Liver (tissue), 9 donors: ENCODE measurements around the gene FAM117A. TPM values are rescaled to one million over a fixed set of nuclear protein-coding genes. Genes with fewer than 3 reads are reported as not detected.

Experiments
- DNase-seq: peaks from one replicate; pipeline ENCODE4 v3.0.0-alpha.2; 2017; ENCODE audit warnings: low spot score
- H3K27ac ChIP-seq, 2 donors: one replicate each; pipeline ENCODE4 v1.7.0; 2013; ENCODE audit warnings: inconsistent platforms in 2 of 2, low read length in 2 of 2, control low read depth in 1 of 2, low read depth in 1 of 2, mild to moderate bottlenecking in 1 of 2
- H3K27me3 ChIP-seq, 4 donors: one replicate each; pipeline versions ENCODE4 v1.6.1 to v1.7.0; 2013; ENCODE audit warnings: low read length in 3 of 4, inconsistent platforms in 1 of 4, mild to moderate bottlenecking in 1 of 4, moderate library complexity in 1 of 4; ENCODE audit not compliant: control insufficient read depth in 4 of 4, insufficient read depth in 4 of 4
- H3K36me3 ChIP-seq, 4 donors: one replicate each; pipeline versions ENCODE4 v1.6.1 to v1.7.0; 2013; ENCODE audit warnings: low read length in 3 of 4, mild to moderate bottlenecking in 3 of 4, low read depth in 1 of 4, moderate library complexity in 1 of 4; ENCODE audit not compliant: control insufficient read depth in 4 of 4, insufficient read depth in 3 of 4
- H3K4me1 ChIP-seq, 4 donors: one replicate each; pipeline versions ENCODE4 v1.6.1 to v1.7.0; 2013; ENCODE audit warnings: low read length in 3 of 4, mild to moderate bottlenecking in 3 of 4, moderate library complexity in 1 of 4; ENCODE audit not compliant: control insufficient read depth in 4 of 4, insufficient read depth in 4 of 4
- H3K4me3 ChIP-seq, 3 donors: one replicate each; pipeline versions ENCODE4 v1.6.1 to v1.7.0; 2013; ENCODE audit warnings: low read length in 3 of 3, control low read depth in 1 of 3, low read depth in 1 of 3, mild to moderate bottlenecking in 1 of 3
- H3K9ac ChIP-seq, 2 donors: one replicate each; pipeline ENCODE4 v1.7.0; 2013; ENCODE audit warnings: low read length in 2 of 2, mild to moderate bottlenecking in 2 of 2, moderate library complexity in 2 of 2, control low read depth in 1 of 2, low read depth in 1 of 2
- H3K9me3 ChIP-seq, 4 donors: one replicate each; pipeline versions ENCODE4 v1.6.1 to v1.7.0; 2013; ENCODE audit warnings: low read length in 3 of 4; ENCODE audit not compliant: control insufficient read depth in 4 of 4
- ATF3 ChIP-seq: IDR thresholded peaks from 2 replicates; pipeline ENCODE4 v1.6.1; 2016; ENCODE audit warnings: antibody characterized with exemption
- CTCF ChIP-seq: fragments of 150-350 bp; IDR thresholded peaks from 2 replicates; pipeline ENCODE4 v1.5.1; 2017; ENCODE audit warnings: improper control_type of control experiment, low read depth, low read length; ENCODE audit not compliant: missing input control
- EGR1 ChIP-seq, 2 donors: IDR thresholded peaks; 2 replicates each; pipeline ENCODE4 v1.6.1; 2016 to 2018; ENCODE audit warnings: antibody characterized with exemption in 2 of 2, low read depth in 2 of 2
- FOXA1 ChIP-seq: IDR thresholded peaks from 2 replicates; pipeline ENCODE4 v1.6.1; 2016; ENCODE audit warnings: antibody characterized with exemption
- FOXA2 ChIP-seq: IDR thresholded peaks from 2 replicates; pipeline ENCODE4 v1.6.1; 2016; ENCODE audit warnings: antibody characterized with exemption
- GABPA ChIP-seq, 2 donors: IDR thresholded peaks in 1 of 2; conservative IDR thresholded peaks in 1 of 2; 2 replicates each; pipeline ENCODE4 v1.6.1; 2016; ENCODE audit warnings: antibody characterized with exemption in 2 of 2, mild to moderate bottlenecking in 1 of 2, moderate library complexity in 1 of 2
- HNF4A ChIP-seq, 2 donors: conservative IDR thresholded peaks; 2 replicates each; pipeline ENCODE4 v1.6.1; 2016; ENCODE audit warnings: antibody characterized with exemption in 2 of 2, mild to moderate bottlenecking in 2 of 2
- HNF4G ChIP-seq: IDR thresholded peaks from 2 replicates; pipeline ENCODE4 v1.6.1; 2016; ENCODE audit warnings: antibody characterized with exemption
- RAD21 ChIP-seq, 2 donors: IDR thresholded peaks; 2 replicates each; pipeline ENCODE4 v1.6.1; 2016; ENCODE audit warnings: antibody characterized with exemption in 2 of 2, mild to moderate bottlenecking in 2 of 2
- REST ChIP-seq: IDR thresholded peaks from 2 replicates; pipeline ENCODE4 v1.6.1; 2016; ENCODE audit warnings: antibody characterized with exemption, mild to moderate bottlenecking
- RXRA ChIP-seq, 2 donors: IDR thresholded peaks; 2 replicates each; pipeline ENCODE4 v1.6.1; 2017 to 2018; ENCODE audit warnings: antibody characterized with exemption in 2 of 2, mild to moderate bottlenecking in 1 of 2
- SP1 ChIP-seq: IDR thresholded peaks from 2 replicates; pipeline ENCODE4 v1.6.1; 2018; ENCODE audit warnings: antibody characterized with exemption, mild to moderate bottlenecking
- ZBTB33 ChIP-seq: IDR thresholded peaks from 2 replicates; pipeline ENCODE4 v1.6.1; 2016; ENCODE audit warnings: antibody characterized with exemption
- WGBS: extraction: QIAGEN DNeasy Blood & Tissue Kit; methylation state at CpG from one replicate; pipeline ENCODE4 v1.1.7; 2013; 5-methylcytosine and 5-hydroxymethylcytosine counted together
- polyA plus RNA-seq, 2 donors: library from polyadenylated mRNA; stranded (reverse) in 1 of 2; unstranded in 1 of 2; fragments of 200-250 nt in 1 of 2; fragments of >200 nt in 1 of 2; fragmentation: Nextera tagmentation in 1 of 2; extraction: Ambion mirVana in 1 of 2; gene quantifications; one replicate each; pipeline versions ENCODE4 v1.2.1 to v1.2.3, GENCODE V29; 2013 to 2015
- total RNA-seq, 2 donors: library from RNA; depleted of rRNA; stranded (reverse); fragments of >200 nt; gene quantifications; one replicate each; pipeline ENCODE4 v1.2.3, GENCODE V29; 2014
- donor health status: healthy.
- donor health status: healthy.
- donor health status: healthy.
- donor health status: healthy.
- donor health status: healthy.

The FAM117A gene
- total and polyA plus RNA-seq, 4 donors = 4.5 to 39.3 (median 5.5) TPM

GRCh38 chr17:49670002-49670401, 93.9 kb downstream of the FAM117A start:
- 82% methylated on average over 1 of the region's 1 CpG for WGBS
- Histone ChIP-seq H3K9me3 (no peaks in the 10 kb centered on the region), H3K4me1 (peaks cover 0 to 8% (median 4%) of the 10 kb centered on the region in 4 donors), H3K4me3 (no peak overlapping the region), H3K36me3 (no peaks in the 10 kb centered on the region), H3K27ac (no peak overlapping the region), H3K9ac (no peak overlapping the region), H3K27me3 (no peaks in the 10 kb centered on the region)
- no peak for DNase-seq
- TF ChIP-seq CTCF (no peak), ATF3 (no peak), RXRA (IDR thresholded peaks at IDR 0.05) (no peak), SP1 (no peak), ZBTB33 (no peak), HNF4A (conservative IDR thresholded peaks at IDR 0.05) (no peak), REST (no peak), GABPA (IDR thresholded peaks at IDR 0.05 in 1 of 2, conservative IDR thresholded peaks at IDR 0.05 in 1 of 2) (no peak), RAD21 (IDR thresholded peaks at IDR 0.05) (no peak)

GRCh38 chr17:49667854-49668253, 96.1 kb downstream of the FAM117A start:
- TF ChIP-seq ATF3 (no peak), HNF4G (no peak), FOXA1 (no peak), ZBTB33 (no peak), RXRA (IDR thresholded peaks at IDR 0.05) (no peak), CTCF (no peak), GABPA (IDR thresholded peaks at IDR 0.05 in 1 of 2, conservative IDR thresholded peaks at IDR 0.05 in 1 of 2) (no peak), RAD21 (IDR thresholded peaks at IDR 0.05) (no peak), EGR1 (IDR thresholded peaks at IDR 0.05; ENCODE audit: low read depth in 2 of 2) (no peak), FOXA2 (no peak)
- DNase-seq = no peak
- no peaks in the 10 kb centered on the region for H3K27me3 ChIP-seq
- no peak overlapping the region for H3K27ac ChIP-seq
- H3K36me3 ChIP-seq = no peaks in the 10 kb centered on the region
- 81% methylated on average over 2 of the region's 2 CpGs for WGBS
- H3K4me1 ChIP-seq = peaks cover 0 to 5% (median 0%) of the 10 kb centered on the region in 4 donors
- no peaks in the 10 kb centered on the region for H3K9me3 ChIP-seq
- H3K9ac ChIP-seq = no peak overlapping the region
- no peak overlapping the region for H3K4me3 ChIP-seq
